SK-N-SH (cell line): ENCODE measurements around the gene BIRC7. TPM values are rescaled to one million over a fixed set of nuclear protein-coding genes. Genes with fewer than 3 reads are reported as not detected.

Experiments used
- CTCF ChIA-PET: fragments of 300-600, 350-600 bp; formaldehyde crosslinking; extraction: SDS; loops from one replicate; lab custom pipeline; 2021; lab: Yijun Ruan, JAX
- POLR2A ChIA-PET: fragments of 350-600 bp; sonication (Branson Sonifier 250); formaldehyde crosslinking; extraction: SDS; loops from one replicate; lab custom pipeline; 2020; ENCODE audit warnings: antibody characterized with exemption, inconsistent platforms; lab: Yijun Ruan, JAX
- DNase-seq: peaks from one replicate; pipeline ENCODE4 v3.0.0; 2012
- H2AFZ ChIP-seq: fragments of 200-600 bp; sonication (generic); 2 replicates; pipeline ENCODE4 v1.8.1; 2016; ENCODE audit warnings: antibody characterized with exemption, mild to moderate bottlenecking, low read depth
- H3F3A ChIP-seq: fragments of 200-600 bp; sonication (generic); replicated peaks from 2 replicates; pipeline ENCODE3; 2016; ENCODE audit warnings: antibody characterized with exemption, mild to moderate bottlenecking; ENCODE audit not compliant: insufficient read depth
- H3K27ac ChIP-seq, 2 experiments: fragments of 200-500 bp in 1 of 2; fragments of 200-600 bp in 1 of 2; sonication (Bioruptor generic) in 1 of 2; sonication (generic), shearing (Covaris generic) in 1 of 2; 2 replicates each; pipeline versions ENCODE4 v1.5.1 to v1.6.1; 2014 to 2016; ENCODE audit warnings: low read depth in 2 of 2, inconsistent platforms in 1 of 2, low read length in 1 of 2, mild to moderate bottlenecking in 1 of 2, mixed read lengths in 1 of 2
- H3K27me3 ChIP-seq: fragments of 200-600 bp; sonication (generic), shearing (Covaris generic); 2 replicates; pipeline ENCODE4 v1.6.1; 2016; ENCODE audit warnings: mixed run types; ENCODE audit not compliant: insufficient read depth
- H3K36me3 ChIP-seq, 2 experiments: fragments of 200-500 bp in 1 of 2; fragments of 200-600 bp in 1 of 2; sonication (Bioruptor generic) in 1 of 2; sonication (generic) in 1 of 2; replicated peaks in 1 of 2; 2 replicates each; pipeline versions ENCODE3 to v1.5.1; 2014 to 2016; ENCODE audit warnings: low read length in 1 of 2, mild to moderate bottlenecking in 1 of 2; ENCODE audit not compliant: insufficient read depth in 2 of 2, control insufficient read depth in 1 of 2
- H3K4me1 ChIP-seq, 2 experiments: fragments of 200-500 bp in 1 of 2; fragments of 200-600 bp in 1 of 2; sonication (Bioruptor generic) in 1 of 2; sonication (generic), shearing (Covaris generic) in 1 of 2; 2 replicates each; pipeline versions ENCODE4 v1.5.1 to v1.6.1; 2014 to 2016; ENCODE audit warnings: low read depth in 1 of 2, low read length in 1 of 2, mixed run types in 1 of 2; ENCODE audit not compliant: insufficient read depth in 2 of 2, control insufficient read depth in 1 of 2
- H3K4me2 ChIP-seq: fragments of 200-600 bp; sonication (generic), shearing (Covaris generic); 2 replicates; pipeline ENCODE4 v1.6.1; 2017; ENCODE audit warnings: mixed run types
- H3K4me3 ChIP-seq, 2 experiments: fragments of 200-500 bp in 1 of 2; fragments of 200-600 bp in 1 of 2; sonication (Bioruptor generic) in 1 of 2; sonication (generic), shearing (Covaris generic) in 1 of 2; 2 replicates each; pipeline versions ENCODE4 v1.5.1 to v1.8.1; 2014 to 2016; ENCODE audit warnings: low read depth in 2 of 2, inconsistent platforms in 1 of 2, low read length in 1 of 2, mild to moderate bottlenecking in 1 of 2, mixed read lengths in 1 of 2, moderate library complexity in 1 of 2
- H3K79me2 ChIP-seq: fragments of 200-600 bp; sonication (generic); 2 replicates; pipeline ENCODE4 v1.8.1; 2017; ENCODE audit warnings: mild to moderate bottlenecking; ENCODE audit not compliant: insufficient read depth
- H3K9ac ChIP-seq: fragments of 200-600 bp; sonication (generic); 2 replicates; pipeline ENCODE4 v1.6.1; 2017; ENCODE audit warnings: mixed run types
- H3K9me2 ChIP-seq: fragments of 200-600 bp; sonication (generic); 2 replicates; pipeline ENCODE4 v1.6.1; 2017; ENCODE audit warnings: mixed run types
- H3K9me3 ChIP-seq: fragments of 200-600 bp; sonication (generic); 2 replicates; pipeline ENCODE4 v1.6.1; 2017; ENCODE audit warnings: mixed run types, mild to moderate bottlenecking, moderate library complexity
- H4K20me1 ChIP-seq: fragments of 200-600 bp; sonication (generic); 2 replicates; pipeline ENCODE4 v1.6.1; 2017; ENCODE audit warnings: mild to moderate bottlenecking, mixed run types; ENCODE audit not compliant: insufficient read depth
- CHD2 ChIP-seq: fragments of 150-350 bp; IDR thresholded peaks from 2 replicates; pipeline ENCODE4 v1.6.1; 2018; ENCODE audit warnings: low read length; ENCODE audit not compliant: partially characterized antibody
- FOSL2 ChIP-seq: IDR thresholded peaks from 2 replicates; pipeline ENCODE4 v1.4.0; 2012; ENCODE audit warnings: low read depth, mild to moderate bottlenecking, moderate library complexity, borderline replicate concordance
- GATA2 ChIP-seq: sonication (generic); formaldehyde crosslinking; IDR thresholded peaks from 2 replicates; pipeline ENCODE4 v1.5.0; 2020; ENCODE audit warnings: mild to moderate bottlenecking, missing genetic modification reagents
- MXI1 ChIP-seq: IDR thresholded peaks from 2 replicates; pipeline ENCODE4 v1.6.1; 2012; ENCODE audit warnings: mild to moderate bottlenecking, low read depth, low read length, improper control_type of control experiment
- NFIC ChIP-seq: IDR thresholded peaks from 2 replicates; pipeline ENCODE4 v1.4.0; 2012; ENCODE audit warnings: borderline replicate concordance
- NRF1 ChIP-seq: IDR thresholded peaks from 2 replicates; pipeline ENCODE4 v1.6.1; 2012; ENCODE audit warnings: low read depth, mild to moderate bottlenecking, low read length
- TEAD4 ChIP-seq: IDR thresholded peaks from 2 replicates; pipeline ENCODE4 v1.4.0; 2012; ENCODE audit warnings: mild to moderate bottlenecking, borderline replicate concordance; ENCODE audit not compliant: insufficient read depth
- USF2 ChIP-seq: fragments of 150-350 bp; IDR thresholded peaks from 2 replicates; pipeline ENCODE4 v1.6.1; 2017; ENCODE audit warnings: antibody characterized with exemption, low read length, low read depth, borderline replicate concordance
- YY1 ChIP-seq: IDR thresholded peaks from 2 replicates; pipeline ENCODE4 v1.4.0; 2012; ENCODE audit warnings: low read depth, mild to moderate bottlenecking
- WGBS: methylation state at CpG from one replicate; pipeline ENCODE4 v1.1.6; 2017; ENCODE audit warnings: low lambda C conversion rate; 5-methylcytosine and 5-hydroxymethylcytosine counted together
- polyA plus RNA-seq, 3 experiments: library from polyadenylated mRNA; depleted of rRNA; stranded (reverse); fragments of >200 nt; gene quantifications; 2 replicates each; pipeline ENCODE4 v1.2.3, GENCODE V29; 2012
- TF ChIP-seq, protein P1 (sequence below): IDR thresholded peaks from 2 replicates; pipeline ENCODE4 v1.6.1; 2012; ENCODE audit warnings: mild to moderate bottlenecking, low read depth, low read length, moderate library complexity
- TF ChIP-seq, protein P2 (sequence below): IDR thresholded peaks from 2 replicates; pipeline ENCODE4 v1.4.0; 2012; ENCODE audit warnings: low read depth
- TF ChIP-seq, protein P3 (sequence below): fragments of 150-350 bp; IDR thresholded peaks from 2 replicates; pipeline ENCODE4 v1.6.1; 2016; ENCODE audit warnings: mild to moderate bottlenecking, low read depth, low read length

BIRC7 gene
- polyA plus RNA-seq, 1 of the 3 experiments (the other 2 are of a cell fraction): not detected

DNA sequence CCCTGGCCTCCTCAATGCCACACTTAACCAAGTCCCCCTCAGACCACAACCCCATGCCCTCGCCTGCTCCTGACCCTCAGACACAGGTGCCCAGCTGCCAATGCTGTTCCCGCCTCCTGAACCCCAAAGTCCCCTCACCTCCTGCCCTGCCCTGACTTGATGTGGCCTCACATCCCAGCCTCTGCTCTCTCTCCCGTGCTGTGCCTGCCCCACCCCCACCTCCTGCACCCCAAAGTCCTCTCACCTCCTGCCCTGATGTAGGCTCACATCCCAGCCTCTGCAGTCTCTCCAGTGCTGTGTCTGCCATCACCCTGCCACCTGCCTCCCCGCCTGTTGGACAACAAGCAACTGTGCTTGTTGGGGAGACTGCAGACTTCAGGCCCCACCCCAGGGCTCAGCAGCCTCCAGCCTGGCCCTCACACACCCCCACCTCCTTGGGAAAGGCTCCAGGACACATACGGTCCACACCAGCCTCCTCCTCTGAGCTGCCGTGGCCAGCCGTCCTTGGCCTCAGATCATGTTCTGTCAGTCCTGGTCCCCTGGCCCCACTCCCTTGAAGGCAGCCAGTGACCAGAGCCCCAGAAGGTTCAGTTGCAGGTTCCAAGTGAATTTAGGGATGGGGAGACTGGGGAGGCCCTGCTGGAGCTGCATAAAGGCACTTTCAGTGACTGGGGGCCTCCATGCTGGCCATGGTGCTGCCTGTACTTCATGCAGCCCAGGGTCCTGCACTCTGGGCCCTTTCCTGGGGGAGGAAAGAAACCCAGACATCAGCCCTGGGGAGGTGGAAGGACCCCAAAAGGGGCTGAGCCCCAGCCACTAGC is 48.2 kb upstream of the BIRC7 start:
- CTCF ChIA-PET: no interaction called here
- POLR2A ChIA-PET: no interaction called here
- peak; percentile 19 for DNase-seq
- Histone ChIP-seq H3K4me2 (no peak overlapping the region), H4K20me1 (no peaks in the 10 kb centered on the region), H3K9ac (no peak overlapping the region), H3F3A (peaks cover 7% of the 10 kb centered on the region), H3K4me3 (no peak overlapping the region), H3K36me3 (no peaks in the 10 kb centered on the region), H3K9me3 (no peaks in the 10 kb centered on the region), H2AFZ (no peak overlapping the region), H3K4me1 (no peaks in the 10 kb centered on the region), H3K27me3 (no peaks in the 10 kb centered on the region)
- WGBS: 54% methylated on average over 3 of the region's 7 CpGs
- TF ChIP-seq, protein P1, sequence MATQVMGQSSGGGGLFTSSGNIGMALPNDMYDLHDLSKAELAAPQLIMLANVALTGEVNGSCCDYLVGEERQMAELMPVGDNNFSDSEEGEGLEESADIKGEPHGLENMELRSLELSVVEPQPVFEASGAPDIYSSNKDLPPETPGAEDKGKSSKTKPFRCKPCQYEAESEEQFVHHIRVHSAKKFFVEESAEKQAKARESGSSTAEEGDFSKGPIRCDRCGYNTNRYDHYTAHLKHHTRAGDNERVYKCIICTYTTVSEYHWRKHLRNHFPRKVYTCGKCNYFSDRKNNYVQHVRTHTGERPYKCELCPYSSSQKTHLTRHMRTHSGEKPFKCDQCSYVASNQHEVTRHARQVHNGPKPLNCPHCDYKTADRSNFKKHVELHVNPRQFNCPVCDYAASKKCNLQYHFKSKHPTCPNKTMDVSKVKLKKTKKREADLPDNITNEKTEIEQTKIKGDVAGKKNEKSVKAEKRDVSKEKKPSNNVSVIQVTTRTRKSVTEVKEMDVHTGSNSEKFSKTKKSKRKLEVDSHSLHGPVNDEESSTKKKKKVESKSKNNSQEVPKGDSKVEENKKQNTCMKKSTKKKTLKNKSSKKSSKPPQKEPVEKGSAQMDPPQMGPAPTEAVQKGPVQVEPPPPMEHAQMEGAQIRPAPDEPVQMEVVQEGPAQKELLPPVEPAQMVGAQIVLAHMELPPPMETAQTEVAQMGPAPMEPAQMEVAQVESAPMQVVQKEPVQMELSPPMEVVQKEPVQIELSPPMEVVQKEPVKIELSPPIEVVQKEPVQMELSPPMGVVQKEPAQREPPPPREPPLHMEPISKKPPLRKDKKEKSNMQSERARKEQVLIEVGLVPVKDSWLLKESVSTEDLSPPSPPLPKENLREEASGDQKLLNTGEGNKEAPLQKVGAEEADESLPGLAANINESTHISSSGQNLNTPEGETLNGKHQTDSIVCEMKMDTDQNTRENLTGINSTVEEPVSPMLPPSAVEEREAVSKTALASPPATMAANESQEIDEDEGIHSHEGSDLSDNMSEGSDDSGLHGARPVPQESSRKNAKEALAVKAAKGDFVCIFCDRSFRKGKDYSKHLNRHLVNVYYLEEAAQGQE: no peak
- TF ChIP-seq NRF1 (no peak), USF2 (no peak), CHD2 (no peak), FOSL2 (no peak), TEAD4 (no peak), NFIC (no peak), MXI1 (no peak), GATA2 (CRISPR knock-in tag) (no peak), YY1 (no peak)
- TF ChIP-seq, protein P2, sequence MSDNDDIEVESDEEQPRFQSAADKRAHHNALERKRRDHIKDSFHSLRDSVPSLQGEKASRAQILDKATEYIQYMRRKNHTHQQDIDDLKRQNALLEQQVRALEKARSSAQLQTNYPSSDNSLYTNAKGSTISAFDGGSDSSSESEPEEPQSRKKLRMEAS: no peak
- TF ChIP-seq, protein P3, sequence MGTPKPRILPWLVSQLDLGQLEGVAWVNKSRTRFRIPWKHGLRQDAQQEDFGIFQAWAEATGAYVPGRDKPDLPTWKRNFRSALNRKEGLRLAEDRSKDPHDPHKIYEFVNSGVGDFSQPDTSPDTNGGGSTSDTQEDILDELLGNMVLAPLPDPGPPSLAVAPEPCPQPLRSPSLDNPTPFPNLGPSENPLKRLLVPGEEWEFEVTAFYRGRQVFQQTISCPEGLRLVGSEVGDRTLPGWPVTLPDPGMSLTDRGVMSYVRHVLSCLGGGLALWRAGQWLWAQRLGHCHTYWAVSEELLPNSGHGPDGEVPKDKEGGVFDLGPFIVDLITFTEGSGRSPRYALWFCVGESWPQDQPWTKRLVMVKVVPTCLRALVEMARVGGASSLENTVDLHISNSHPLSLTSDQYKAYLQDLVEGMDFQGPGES: no peak
- TF ChIP-seq, all 33 proteins: peak for 0
- Histone ChIP-seq H3K9me2 (no peaks in the 10 kb centered on the region), H3K27ac (no peak overlapping the region), H3K79me2 (no peaks in the 10 kb centered on the region)
